Endothelial cell of umbilical vein (primary cell): Measurements from ENCODE around the gene REXO2. TPM values are rescaled to one million over a fixed set of nuclear protein-coding genes. Genes with fewer than 3 reads are reported as not detected.
A peak's percentile ranks its signal among the peaks of the same experiment; 100 is the strongest.

ENCODE experiments used
- BruUV-seq: library from RNA; stranded (reverse); fragments of 400-500 nt; replicated peaks from 2 replicates; lab custom pipeline; 2021; lab: Mats Ljungman, UMichigan
- CTCF ChIA-PET: fragments of 300-600, 350-600 bp; sonication (Branson Sonifier 250); formaldehyde crosslinking; loops from one replicate; lab custom pipeline; 2021; ENCODE audit warnings: antibody characterized with exemption, inconsistent platforms; lab: Charles Lee
- POLR2A ChIA-PET: fragments of 300-600, 350-600 bp; sonication (Branson Sonifier 250); formaldehyde crosslinking; loops from one replicate; lab custom pipeline; 2021; ENCODE audit warnings: antibody characterized with exemption, inconsistent platforms; lab: Charles Lee
- DNase-seq: peaks from one replicate; pipeline ENCODE4 v3.0.0-alpha.2; 2011; ENCODE audit warnings: low read depth, low spot score
- FAIRE-seq: peaks from 2 replicates; lab custom pipeline; 2011; peaks lifted over from hg19 to GRCh38; lab: Jason Lieb, UNC
- H2AFZ ChIP-seq: 2 replicates; pipeline ENCODE4 v1.6.0; 2012; ENCODE audit warnings: low read depth, low read length, control low read depth, inconsistent platforms
- H3K27ac ChIP-seq: 2 replicates; pipeline ENCODE4 v1.5.1; 2011; ENCODE audit warnings: low read depth, mild to moderate bottlenecking, control low read depth, low read length, moderate library complexity; ENCODE audit not compliant: insufficient read depth
- H3K27me3 ChIP-seq, 2 experiments: 2 replicates each; pipeline versions ENCODE4 v1.6.0 to v1.6.1; 2011; ENCODE audit warnings: low read length in 2 of 2, mixed read lengths in 1 of 2; ENCODE audit not compliant: control insufficient read depth in 2 of 2, insufficient read depth in 2 of 2
- H3K36me3 ChIP-seq, 2 experiments: 2 replicates in 1 of 2; 3 replicates in 1 of 2; pipeline ENCODE4 v1.5.1; 2011; ENCODE audit warnings: low read length in 2 of 2, mild to moderate bottlenecking in 1 of 2, moderate library complexity in 1 of 2; ENCODE audit not compliant: control insufficient read depth in 2 of 2, insufficient read depth in 2 of 2; ENCODE audit errors: extremely low read depth in 1 of 2
- H3K4me1 ChIP-seq: 3 replicates; pipeline ENCODE4 v1.5.1; 2011; ENCODE audit warnings: mild to moderate bottlenecking, low read length; ENCODE audit not compliant: control insufficient read depth, insufficient read depth; ENCODE audit errors: extremely low read depth
- H3K4me2 ChIP-seq: 2 replicates; pipeline ENCODE4 v1.6.1; 2011; ENCODE audit warnings: low read length, control low read depth, mixed read lengths; ENCODE audit not compliant: insufficient read depth
- H3K4me3 ChIP-seq, 3 experiments: fragments of 200-600 bp in 1 of 3; sonication (generic), shearing (Covaris generic) in 1 of 3; replicated peaks in 1 of 3; 2 replicates each; pipeline ENCODE4 v1.5.1; 2011 to 2016; ENCODE audit warnings: control low read depth in 3 of 3, low read length in 3 of 3, mild to moderate bottlenecking in 2 of 3, inconsistent platforms in 1 of 3, low read depth in 1 of 3, moderate library complexity in 1 of 3; ENCODE audit not compliant: insufficient read depth in 1 of 3
- H3K79me2 ChIP-seq: 2 replicates; pipeline ENCODE4 v1.6.0; 2012; ENCODE audit warnings: low read length, inconsistent platforms; ENCODE audit not compliant: control insufficient read depth, insufficient read depth
- H3K9ac ChIP-seq: replicated peaks from 2 replicates; pipeline ENCODE3; 2011; ENCODE audit warnings: low read length, control low read depth; ENCODE audit not compliant: insufficient read depth; ENCODE audit errors: extremely low read depth
- H3K9me1 ChIP-seq: replicated peaks from 3 replicates; pipeline ENCODE4 v1.6.0; 2011; ENCODE audit warnings: mild to moderate bottlenecking, low read length; ENCODE audit not compliant: control insufficient read depth, insufficient read depth; ENCODE audit errors: extremely low read depth
- H3K9me3 ChIP-seq: replicated peaks from 2 replicates; pipeline ENCODE4 v1.5.1; 2012; ENCODE audit warnings: low read length, inconsistent platforms; ENCODE audit not compliant: control insufficient read depth, insufficient read depth
- H4K20me1 ChIP-seq: replicated peaks from 2 replicates; pipeline ENCODE3; 2011; ENCODE audit warnings: mild to moderate bottlenecking, low read length; ENCODE audit not compliant: control insufficient read depth, insufficient read depth; ENCODE audit errors: extremely low read depth
- CTCF ChIP-seq, 2 donors: IDR thresholded peaks; 1 replicate in 1 of 2; 2 replicates in 1 of 2; pipeline ENCODE4 v1.5.1; 2011; ENCODE audit warnings: low read length in 2 of 2, mild to moderate bottlenecking in 2 of 2, moderate library complexity in 2 of 2, control low read depth in 1 of 2, inconsistent platforms in 1 of 2, low read depth in 1 of 2; ENCODE audit not compliant: insufficient read depth in 1 of 2; ENCODE audit errors: extremely low read depth in 1 of 2
- EZH2 ChIP-seq: IDR thresholded peaks from 2 replicates; pipeline ENCODE4 v1.6.1; 2012; ENCODE audit warnings: borderline replicate concordance, low read depth, mild to moderate bottlenecking, moderate library complexity, low read length, inconsistent platforms; ENCODE audit not compliant: severe bottlenecking
- FOS ChIP-seq: IDR thresholded peaks from 2 replicates; pipeline ENCODE4 v1.6.1; 2011; ENCODE audit warnings: mild to moderate bottlenecking, low read length, moderate library complexity, borderline replicate concordance; ENCODE audit not compliant: insufficient read depth
- GATA2 ChIP-seq: IDR thresholded peaks from 2 replicates; pipeline ENCODE4 v1.7.0; 2011; ENCODE audit warnings: low read depth, mild to moderate bottlenecking, moderate library complexity, mixed read lengths, low read length; ENCODE audit not compliant: insufficient read length, insufficient read depth
- JUN ChIP-seq: IDR thresholded peaks from 2 replicates; pipeline ENCODE4 v1.6.1; 2011; ENCODE audit warnings: borderline replicate concordance, low read depth; ENCODE audit not compliant: insufficient read length, insufficient read depth
- MYC ChIP-seq: IDR thresholded peaks from one replicate; pipeline ENCODE4 v1.6.1; 2011; ENCODE audit warnings: mild to moderate bottlenecking, low read depth, low read length
- POLR2A ChIP-seq: IDR thresholded peaks from 2 replicates; pipeline ENCODE4 v1.6.1; 2012; ENCODE audit warnings: low read depth, mild to moderate bottlenecking, control low read depth, low read length
- POLR2AphosphoS5 ChIP-seq: IDR thresholded peaks from 2 replicates; pipeline ENCODE4 v1.6.1; 2012; ENCODE audit warnings: low read depth, mild to moderate bottlenecking, control low read depth, low read length, moderate library complexity; ENCODE audit not compliant: insufficient read depth
- dilution Hi-C: fragments of 300-500 bp; cut with MboI; formaldehyde crosslinking; loops from one replicate; pipeline ENCODE4 v1.15.0; 2019; ENCODE audit warnings: low sequenced_read_pairs; ENCODE audit not compliant: extremely low pct_ligation_motif_present
- intact Hi-C: fragments of 100-400 bp; cut with micrococcal nuclease; formaldehyde crosslinking; loops from one replicate; pipeline ENCODE4 v1.10.0; 2022
- polyA plus RNA-seq, 4 experiments: library from polyadenylated mRNA; depleted of rRNA in 3 of 4; stranded (reverse) in 3 of 4; unstranded in 1 of 4; fragments of >200 nt; gene quantifications; 2 replicates each; pipeline versions ENCODE4 v1.2.1 to v1.2.3, GENCODE V29; 2011 to 2012; ENCODE audit warnings: missing spikeins in 1 of 4
- total RNA-seq: library from RNA; stranded (reverse); gene quantifications from 2 replicates; pipeline ENCODE4 v1.2.3, GENCODE V29; 2021
- TF ChIP-seq, protein P1 (sequence below): IDR thresholded peaks from 2 replicates; pipeline ENCODE4 v1.6.1; 2011; ENCODE audit not compliant: insufficient read depth, insufficient read length

Gene REXO2
- total and polyA plus RNA-seq, 2 donors (not counting 3 experiments of a cell fraction or from before 2014, with no cell fraction given): 182 to 296 TPM

DNA sequence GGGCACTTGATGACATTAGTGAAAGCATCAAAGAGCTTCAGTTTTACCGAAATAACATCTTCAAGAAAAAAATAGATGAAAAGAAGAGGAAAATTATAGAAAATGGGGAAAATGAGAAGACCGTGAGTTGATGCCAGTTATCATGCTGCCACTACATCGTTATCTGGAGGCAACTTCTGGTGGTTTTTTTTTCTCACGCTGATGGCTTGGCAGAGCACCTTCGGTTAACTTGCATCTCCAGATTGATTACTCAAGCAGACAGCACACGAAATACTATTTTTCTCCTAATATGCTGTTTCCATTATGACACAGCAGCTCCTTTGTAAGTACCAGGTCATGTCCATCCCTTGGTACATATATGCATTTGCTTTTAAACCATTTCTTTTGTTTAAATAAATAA lies 10.6 kb downstream of the REXO2 start:
- H3K4me1 ChIP-seq: no peaks in the 10 kb centered on the region
- no TSS peak for BruUV-seq
- no peak overlapping the region for H3K9ac ChIP-seq
- no peak overlapping the region for H2AFZ ChIP-seq
- dilution Hi-C loops (no loop called here), intact Hi-C loops (no loop called here)
- peaks cover 30% of the 10 kb centered on the region for H3K79me2 ChIP-seq
- FAIRE-seq (no peak), DNase-seq (peak; percentile 8)
- H4K20me1 ChIP-seq: no peaks in the 10 kb centered on the region
- H3K9me1 ChIP-seq: no peaks in the 10 kb centered on the region
- H3K9me3 ChIP-seq: no peaks in the 10 kb centered on the region
- H3K36me3 ChIP-seq: peaks cover 12 to 22% of the 10 kb centered on the region in 2 experiments
- H3K4me3 ChIP-seq: no peak overlapping the region
- no peak overlapping the region for H3K27ac ChIP-seq
- H3K27me3 ChIP-seq: no peaks in the 10 kb centered on the region
- ChIA-PET CTCF (interaction anchor here (0.8 to 1.3 kb wide), 3 partner anchors 9 to 109 kb away, joined by 3 to 4 read pairs (median 3); no protein-coding TSS in a partner anchor), POLR2A (no interaction called here)
- no peak overlapping the region for H3K4me2 ChIP-seq
- TF ChIP-seq EZH2 (no peak), GATA2 (no peak), POLR2AphosphoS5 (no peak), JUN (no peak), MYC (no peak), CTCF (IDR thresholded peaks at IDR 0.05; ENCODE audit: extremely low read depth in 1 of 2, insufficient read depth in 1 of 2, low read depth in 1 of 2, low read length in 2 of 2) (no peak), FOS (no peak), POLR2A (no peak)
- TF ChIP-seq, protein P1, sequence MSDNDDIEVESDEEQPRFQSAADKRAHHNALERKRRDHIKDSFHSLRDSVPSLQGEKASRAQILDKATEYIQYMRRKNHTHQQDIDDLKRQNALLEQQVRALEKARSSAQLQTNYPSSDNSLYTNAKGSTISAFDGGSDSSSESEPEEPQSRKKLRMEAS: no peak
